H9 (cell line): ENCODE data around the gene FEZF2. TPM values are rescaled to one million over a fixed set of nuclear protein-coding genes. Genes with fewer than 3 reads are reported as not detected.

ENCODE experiments used
- DNase-seq: peaks from one replicate; pipeline ENCODE4 v3.0.0-alpha.2; 2017
- H2AFZ ChIP-seq: one replicate; pipeline ENCODE4 v1.6.1; 2013; ENCODE audit warnings: mild to moderate bottlenecking, low read length, control low read depth, moderate library complexity
- H2AK5ac ChIP-seq: 2 replicates; pipeline ENCODE4 v1.6.1; 2013; ENCODE audit warnings: low read length, control low read depth, mixed read lengths; ENCODE audit not compliant: insufficient read length
- H2BK120ac ChIP-seq: one replicate; pipeline ENCODE4 v1.6.1; 2013; ENCODE audit warnings: low read depth, mild to moderate bottlenecking, low read length, control low read depth, inconsistent platforms; ENCODE audit not compliant: poor library complexity, severe bottlenecking
- H2BK12ac ChIP-seq: 2 replicates; pipeline ENCODE4 v1.6.1; 2013; ENCODE audit warnings: low read length, control low read depth, mixed read lengths, low read depth; ENCODE audit not compliant: insufficient read length
- H2BK15ac ChIP-seq: 2 replicates; pipeline ENCODE4 v1.6.1; 2013; ENCODE audit warnings: low read depth, low read length, control low read depth
- H2BK20ac ChIP-seq: one replicate; pipeline ENCODE4 v1.6.1; 2013; ENCODE audit warnings: low read depth, mild to moderate bottlenecking, low read length, control low read depth, inconsistent platforms; ENCODE audit not compliant: poor library complexity, severe bottlenecking
- H2BK5ac ChIP-seq: 2 replicates; pipeline ENCODE4 v1.6.1; 2013; ENCODE audit warnings: low read length, control low read depth, mixed read lengths; ENCODE audit not compliant: insufficient read length
- H3K14ac ChIP-seq: 2 replicates; pipeline ENCODE4 v1.6.1; 2013; ENCODE audit warnings: low read length, control low read depth; ENCODE audit not compliant: insufficient read depth
- H3K18ac ChIP-seq: 2 replicates; pipeline ENCODE4 v1.6.1; 2013; ENCODE audit warnings: low read depth, mild to moderate bottlenecking, mixed read lengths, low read length, control low read depth; ENCODE audit not compliant: insufficient read length
- H3K23ac ChIP-seq: 2 replicates; pipeline ENCODE4 v1.6.1; 2013; ENCODE audit warnings: low read length, control low read depth, mixed read lengths, low read depth; ENCODE audit not compliant: insufficient read length
- H3K23me2 ChIP-seq: 2 replicates; pipeline ENCODE4 v1.6.1; 2013; ENCODE audit warnings: low read depth, mild to moderate bottlenecking, mixed read lengths, low read length, control low read depth; ENCODE audit not compliant: insufficient read length, poor library complexity, severe bottlenecking
- H3K27ac ChIP-seq: 2 replicates; pipeline ENCODE4 v1.5.1; 2013; ENCODE audit warnings: low read length, control low read depth, mixed read lengths, low read depth; ENCODE audit not compliant: insufficient read length
- H3K27me3 ChIP-seq: 2 replicates; pipeline ENCODE4 v1.6.1; 2013; ENCODE audit warnings: low read length, control low read depth, inconsistent platforms; ENCODE audit not compliant: insufficient read depth
- H3K4ac ChIP-seq: 2 replicates; pipeline ENCODE4 v1.6.1; 2013; ENCODE audit warnings: low read depth, mild to moderate bottlenecking, control low read depth, inconsistent platforms, low read length, moderate library complexity
- H3K4me1 ChIP-seq: 2 replicates; pipeline ENCODE4 v1.6.1; 2013; ENCODE audit warnings: low read length, control low read depth, inconsistent platforms; ENCODE audit not compliant: insufficient read depth
- H3K4me2 ChIP-seq: 2 replicates; pipeline ENCODE4 v1.6.1; 2013; ENCODE audit warnings: low read length, control low read depth, mixed read lengths; ENCODE audit not compliant: insufficient read length, insufficient read depth
- H3K56ac ChIP-seq: 2 replicates; pipeline ENCODE4 v1.6.1; 2013; ENCODE audit warnings: low read depth, mild to moderate bottlenecking, mixed read lengths, low read length, control low read depth; ENCODE audit not compliant: insufficient read length
- H3K79me1 ChIP-seq: 2 replicates; pipeline ENCODE4 v1.6.1; 2013; ENCODE audit warnings: low read depth, mild to moderate bottlenecking, moderate library complexity, low read length, control low read depth, inconsistent platforms; ENCODE audit not compliant: insufficient read depth, poor library complexity, severe bottlenecking
- H3K79me2 ChIP-seq: 2 replicates; pipeline ENCODE4 v1.6.1; 2013; ENCODE audit warnings: low read length, control low read depth, inconsistent platforms; ENCODE audit not compliant: insufficient read depth
- H3K9ac ChIP-seq: 2 replicates; pipeline ENCODE4 v1.6.1; 2013; ENCODE audit warnings: low read length, control low read depth, mixed read lengths; ENCODE audit not compliant: insufficient read length; ENCODE audit errors: extremely low read depth
- H3K9me3 ChIP-seq: one replicate; pipeline ENCODE4 v1.6.1; 2013; ENCODE audit warnings: low read depth, low read length, inconsistent platforms; ENCODE audit not compliant: control insufficient read depth
- H3T11ph ChIP-seq: one replicate; pipeline ENCODE4 v1.6.1; 2013; ENCODE audit warnings: mild to moderate bottlenecking, low read length, control low read depth, inconsistent platforms
- H4K20me1 ChIP-seq: one replicate; pipeline ENCODE4 v1.6.1; 2013; ENCODE audit not compliant: control insufficient read depth, insufficient read length, insufficient read depth
- H4K5ac ChIP-seq: 2 replicates; pipeline ENCODE4 v1.6.1; 2013; ENCODE audit warnings: low read depth, mild to moderate bottlenecking, mixed read lengths, low read length, control low read depth; ENCODE audit not compliant: insufficient read length
- H4K8ac ChIP-seq: replicated peaks from 2 replicates; pipeline ENCODE4 v1.6.1; 2013; ENCODE audit warnings: low read length, control low read depth, mixed read lengths, low read depth; ENCODE audit not compliant: insufficient read length
- H4K91ac ChIP-seq: 2 replicates; pipeline ENCODE4 v1.6.1; 2013; ENCODE audit warnings: low read depth, mild to moderate bottlenecking, moderate library complexity, mixed read lengths, low read length, control low read depth; ENCODE audit not compliant: insufficient read length
- H3K27ac Mint-ChIP-seq, 3 experiments: 2 replicates in 2 of 3; 3 replicates in 1 of 3; pipeline ENCODE4 v1.8.0; 2020 to 2021; ENCODE audit warnings: mixed read lengths in 3 of 3, mild to moderate bottlenecking in 1 of 3, moderate library complexity in 1 of 3
- H3K27me3 Mint-ChIP-seq: 2 replicates; pipeline ENCODE4 v1.8.0; 2021; ENCODE audit warnings: low read depth, mild to moderate bottlenecking, moderate library complexity, mixed read lengths
- H3K36me3 Mint-ChIP-seq, 3 experiments: 2 replicates in 2 of 3; 3 replicates in 1 of 3; pipeline ENCODE4 v1.8.0; 2020 to 2021; ENCODE audit warnings: low read depth in 3 of 3, mixed read lengths in 3 of 3; ENCODE audit not compliant: insufficient read depth in 1 of 3
- H3K4me1 Mint-ChIP-seq, 2 experiments: 2 replicates each; pipeline ENCODE4 v1.8.0; 2020; ENCODE audit warnings: mixed read lengths in 2 of 2
- H3K4me3 Mint-ChIP-seq, 2 experiments: 2 replicates in 1 of 2; 3 replicates in 1 of 2; pipeline ENCODE4 v1.8.0; 2020 to 2021; ENCODE audit warnings: mild to moderate bottlenecking in 2 of 2, mixed read lengths in 2 of 2, moderate library complexity in 1 of 2
- H3K9me3 Mint-ChIP-seq, 2 experiments: 2 replicates in 1 of 2; 3 replicates in 1 of 2; pipeline ENCODE4 v1.8.0; 2020; ENCODE audit warnings: mild to moderate bottlenecking in 2 of 2, mixed read lengths in 2 of 2, moderate library complexity in 1 of 2
- WGBS: extraction: QIAGEN DNeasy Blood & Tissue Kit; methylation state at CpG from one replicate; pipeline ENCODE4 v1.1.7; 2013; ENCODE audit warnings: missing lambda C conversion rate, low lambda C conversion rate, mixed read lengths; ENCODE audit not compliant: insufficient read length; ENCODE audit errors: extremely low coverage; 5-methylcytosine and 5-hydroxymethylcytosine counted together
- total RNA-seq: library from RNA; stranded (reverse); gene quantifications from 2 replicates; pipeline ENCODE4 v1.2.1, GENCODE V29; 2021
- TF ChIP-seq, protein P1 (sequence below): fragments of 200-600 bp; sonication (generic); conservative IDR thresholded peaks from 3 replicates; pipeline ENCODE4 v1.8.0; 2021; ENCODE audit warnings: antibody characterized with exemption, mild to moderate bottlenecking

Gene FEZF2
- total RNA-seq, 1 experiment from 2014 or later, result 0.11 TPM

DNA sequence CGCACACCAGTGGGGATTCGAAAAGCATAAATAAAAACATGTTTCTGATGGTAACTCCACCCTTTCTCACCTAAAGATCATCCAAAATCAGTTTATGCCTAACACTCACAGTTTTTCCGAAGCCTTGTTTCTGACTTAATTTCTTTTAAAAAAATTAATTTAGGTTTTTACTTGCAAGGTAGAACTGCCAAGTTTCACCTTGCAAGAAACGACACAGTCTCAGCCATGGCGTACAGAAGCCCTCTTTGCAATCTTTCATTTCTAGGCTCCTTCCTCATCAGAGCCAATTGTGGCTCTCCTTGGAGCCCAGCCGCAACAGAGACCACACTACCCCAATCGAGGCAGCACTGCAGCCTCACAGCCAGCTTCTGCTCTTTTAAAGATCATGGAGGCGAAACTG, 31.0 kb upstream of the FEZF2 start:
- Histone ChIP-seq H3K9ac (no peak overlapping the region), H2AFZ (no peak overlapping the region), H3K14ac (no peak overlapping the region), H3K27me3 (no peaks in the 10 kb centered on the region), H2BK15ac (no peak overlapping the region), H3T11ph (no peak overlapping the region), H3K4me2 (no peak overlapping the region), H3K27ac (no peak overlapping the region), H4K5ac (no peak overlapping the region), H3K23ac (no peak overlapping the region), H3K79me2 (no peaks in the 10 kb centered on the region), H3K9me3 (no peaks in the 10 kb centered on the region), H2BK20ac (no peak overlapping the region), H3K4ac (no peak overlapping the region), H3K4me1 (no peaks in the 10 kb centered on the region), H2BK12ac (no peak overlapping the region), H4K91ac (no peak overlapping the region), H4K20me1 (no peaks in the 10 kb centered on the region), H2BK120ac (no peak overlapping the region), H3K56ac (no peak overlapping the region), H4K8ac (no peak overlapping the region), H2AK5ac (no peak overlapping the region), H3K18ac (no peak overlapping the region), H3K79me1 (no peaks in the 10 kb centered on the region), H3K23me2 (no peaks in the 10 kb centered on the region), H2BK5ac (no peak overlapping the region)
- peaks cover 45% of the 10 kb centered on the region for H3K27me3 Mint-ChIP-seq
- H3K36me3 Mint-ChIP-seq, result no peaks in the 10 kb centered on the region
- DNase-seq, result no peak
- H3K27ac Mint-ChIP-seq, result no peak overlapping the region; a peak in 1 of 7 replicates
- H3K4me3 Mint-ChIP-seq, result no peak overlapping the region
- H3K4me1 Mint-ChIP-seq, result peaks cover 0 to 8% of the 10 kb centered on the region in 2 experiments; a peak in 1 of 4 replicates
- TF ChIP-seq, protein P1, sequence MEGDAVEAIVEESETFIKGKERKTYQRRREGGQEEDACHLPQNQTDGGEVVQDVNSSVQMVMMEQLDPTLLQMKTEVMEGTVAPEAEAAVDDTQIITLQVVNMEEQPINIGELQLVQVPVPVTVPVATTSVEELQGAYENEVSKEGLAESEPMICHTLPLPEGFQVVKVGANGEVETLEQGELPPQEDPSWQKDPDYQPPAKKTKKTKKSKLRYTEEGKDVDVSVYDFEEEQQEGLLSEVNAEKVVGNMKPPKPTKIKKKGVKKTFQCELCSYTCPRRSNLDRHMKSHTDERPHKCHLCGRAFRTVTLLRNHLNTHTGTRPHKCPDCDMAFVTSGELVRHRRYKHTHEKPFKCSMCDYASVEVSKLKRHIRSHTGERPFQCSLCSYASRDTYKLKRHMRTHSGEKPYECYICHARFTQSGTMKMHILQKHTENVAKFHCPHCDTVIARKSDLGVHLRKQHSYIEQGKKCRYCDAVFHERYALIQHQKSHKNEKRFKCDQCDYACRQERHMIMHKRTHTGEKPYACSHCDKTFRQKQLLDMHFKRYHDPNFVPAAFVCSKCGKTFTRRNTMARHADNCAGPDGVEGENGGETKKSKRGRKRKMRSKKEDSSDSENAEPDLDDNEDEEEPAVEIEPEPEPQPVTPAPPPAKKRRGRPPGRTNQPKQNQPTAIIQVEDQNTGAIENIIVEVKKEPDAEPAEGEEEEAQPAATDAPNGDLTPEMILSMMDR, result no peak
- H3K9me3 Mint-ChIP-seq, result no peaks in the 10 kb centered on the region
- WGBS, result no CpG with 5 or more reads among the region's 8 CpGs
